ENCODE data around the gene TOPORS. TPM values are rescaled to one million over a fixed set of nuclear protein-coding genes. Genes with fewer than 3 reads are reported as not detected.
"Not testable (repeated sequence)": the region's sequence is repeated elsewhere in the genome, so short reads cannot be mapped to it uniquely, and the experiment has no call there.

Gene TOPORS
- total and polyA plus RNA-seq, 2 experiments from 2014 or later, result 16.4 to 26.9 TPM

DNA sequence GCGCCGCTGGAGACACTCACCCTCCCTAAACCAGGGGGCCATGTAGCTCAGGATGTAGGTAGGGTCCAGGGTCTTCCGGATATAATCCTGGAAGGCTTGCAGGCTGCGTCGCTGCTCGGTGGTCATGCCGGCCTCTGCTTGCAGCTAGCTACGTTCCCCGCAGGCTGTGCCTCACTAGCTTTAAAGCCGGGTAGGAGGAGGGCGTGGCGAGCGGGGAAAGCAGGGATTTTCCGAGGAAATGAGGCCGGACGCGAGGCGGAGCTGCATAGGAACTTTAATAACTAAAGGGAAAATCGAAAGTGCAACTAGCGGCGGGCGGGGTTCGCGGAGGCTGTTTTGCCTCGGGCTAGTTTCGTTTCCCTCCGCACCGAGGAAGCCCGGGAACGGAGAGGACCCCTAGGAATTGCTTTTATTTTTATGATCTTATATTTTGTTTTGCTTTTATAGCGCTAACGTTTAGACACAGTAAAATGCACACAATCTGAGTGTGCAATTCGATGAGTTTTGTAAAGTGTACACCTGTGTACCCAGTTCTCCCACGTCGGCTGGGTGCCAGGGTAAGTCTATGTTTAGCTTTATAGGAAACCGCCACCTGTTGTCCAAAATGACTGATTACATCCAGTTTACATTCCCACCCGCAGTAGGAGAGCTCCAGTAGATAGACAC is 26.2 kb downstream of the TOPORS start, which contains the start of gene RIGI:
Gene RIGI, minus strand, starts transcription at position 156 of the 666 bp plus-strand sequence. Its CDS starts 30 bp downstream, at position 126.
- H2AFZ ChIP-seq, result peak within 1 kb of the TSS; percentile 98
- H3K4me3 ChIP-seq, result peak within 1 kb of the TSS; percentile 86
- peaks cover 15% of the 10 kb centered on the region for H3K4me1 ChIP-seq (ENCODE audit: insufficient read depth)
- no peaks in the 10 kb centered on the region for H3K9me3 ChIP-seq (ENCODE audit: low read depth)
- peaks cover 13% of the 10 kb centered on the region; the same call in 1 of the 2 replicates for H3F3A ChIP-seq (ENCODE audit: insufficient read depth)
- peak within 1 kb of the TSS; percentile 66 for H3K27ac ChIP-seq
- H3K9me2 ChIP-seq (ENCODE audit: insufficient read depth), result no peaks in the 10 kb centered on the region
- 1 to 2% methylated on average over 37 of the region's 37 CpGs for WGBS, 2 experiments (ENCODE audit: low coverage in 1 of 2, low lambda C conversion rate in 2 of 2, missing lambda C conversion rate in 2 of 2)
- peak within 1 kb of the TSS; percentile 90 for H3K4me2 ChIP-seq (ENCODE audit: unreplicated experiment)
- H3K36me3 ChIP-seq (ENCODE audit: low read depth), result no peaks in the 10 kb centered on the region
- H3K27me3 ChIP-seq (replicated peaks; ENCODE audit: insufficient read depth), result no peaks in the 10 kb centered on the region
- peak; percentile 98 for DNase-seq
- in situ Hi-C loops (cut with MboI), result no loop called here
- no peak for TF ChIP-seq EZH2phosphoT487 (IDR thresholded peaks at IDR 0.05; ENCODE audit: insufficient read depth, low read depth)
- no peak for TF ChIP-seq EZH2 (IDR thresholded peaks at IDR 0.05; ENCODE audit: insufficient read depth, poor library complexity, severe bottlenecking)
- H3K9ac ChIP-seq, result peak within 1 kb of the TSS; percentile 80
- H3K79me2 ChIP-seq (ENCODE audit: insufficient read depth), result peaks cover 30% of the 10 kb centered on the region
- H4K20me1 ChIP-seq (ENCODE audit: insufficient read depth), result no peaks in the 10 kb centered on the region

DNA sequence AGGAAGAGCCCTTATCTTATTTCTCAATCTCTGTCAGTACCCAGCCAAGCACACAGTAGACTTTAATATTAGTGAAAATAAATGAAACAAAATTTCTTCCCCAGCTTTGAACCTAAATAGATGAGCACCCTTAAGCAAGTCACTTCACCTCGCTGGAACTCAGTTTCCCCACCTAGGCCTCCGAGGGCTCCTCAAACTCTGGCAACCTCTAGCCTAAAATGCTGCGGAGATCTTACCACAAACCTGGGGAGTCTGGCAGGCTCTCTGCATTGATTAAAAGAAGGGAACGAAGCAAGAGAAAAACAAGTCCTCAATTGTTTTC is 26.7 kb downstream of the TOPORS start:
- H2AFZ ChIP-seq, result peak overlapping the region; percentile 98
- no peak for DNase-seq
- H3K27me3 ChIP-seq (replicated peaks; ENCODE audit: insufficient read depth), result no peaks in the 10 kb centered on the region
- in situ Hi-C loops (cut with MboI), result no loop called here
- peaks cover 8% of the 10 kb centered on the region; the same call in 1 of the 2 replicates for H3F3A ChIP-seq (ENCODE audit: insufficient read depth)
- 0 to 1% methylated on average over 4 of the region's 4 CpGs for WGBS, 2 experiments (ENCODE audit: low coverage in 1 of 2, low lambda C conversion rate in 2 of 2, missing lambda C conversion rate in 2 of 2)
- no peaks in the 10 kb centered on the region for H4K20me1 ChIP-seq (ENCODE audit: insufficient read depth)
- TF ChIP-seq EZH2phosphoT487 (IDR thresholded peaks at IDR 0.05; ENCODE audit: insufficient read depth, low read depth) (no peak), EZH2 (IDR thresholded peaks at IDR 0.05; ENCODE audit: insufficient read depth, poor library complexity, severe bottlenecking) (no peak)
- H3K36me3 ChIP-seq (ENCODE audit: low read depth), result no peaks in the 10 kb centered on the region
- peak overlapping the region; percentile 90 for H3K4me2 ChIP-seq (ENCODE audit: unreplicated experiment)
- H3K27ac ChIP-seq, result peak overlapping the region; percentile 66
- peaks cover 32% of the 10 kb centered on the region for H3K79me2 ChIP-seq (ENCODE audit: insufficient read depth)
- peak overlapping the region; percentile 80 for H3K9ac ChIP-seq
- H3K9me3 ChIP-seq (ENCODE audit: low read depth), result no peaks in the 10 kb centered on the region
- H3K4me3 ChIP-seq, result peak overlapping the region; percentile 86
- peaks cover 15% of the 10 kb centered on the region for H3K4me1 ChIP-seq (ENCODE audit: insufficient read depth)
- no peaks in the 10 kb centered on the region for H3K9me2 ChIP-seq (ENCODE audit: insufficient read depth)

- Histone ChIP-seq H4K20me1 (ENCODE audit: insufficient read depth) (no peaks in the 10 kb centered on the region), H3K36me3 (ENCODE audit: low read depth) (no peaks in the 10 kb centered on the region), H2AFZ (peak overlapping the region; percentile 98), H3F3A (ENCODE audit: insufficient read depth) (peaks cover 8% of the 10 kb centered on the region; the same call in 1 of the 2 replicates), H3K9ac (peak overlapping the region; percentile 80), H3K4me1 (ENCODE audit: insufficient read depth) (peaks cover 15% of the 10 kb centered on the region), H3K27me3 (replicated peaks; ENCODE audit: insufficient read depth) (no peaks in the 10 kb centered on the region), H3K4me3 (peak overlapping the region; percentile 86), H3K9me3 (ENCODE audit: low read depth) (no peaks in the 10 kb centered on the region), H3K27ac (peak overlapping the region; percentile 66), H3K79me2 (ENCODE audit: insufficient read depth) (peaks cover 32% of the 10 kb centered on the region), H3K4me2 (ENCODE audit: unreplicated experiment) (peak overlapping the region; percentile 90), H3K9me2 (ENCODE audit: insufficient read depth) (no peaks in the 10 kb centered on the region)
- DNase-seq, result peak; percentile 48
- TF ChIP-seq EZH2phosphoT487 (IDR thresholded peaks at IDR 0.05; ENCODE audit: insufficient read depth, low read depth), result no peak
- in situ Hi-C loops (cut with MboI), result no loop called here
- 31 to 37% methylated on average over 22 of the region's 22 CpGs for WGBS, 2 experiments (ENCODE audit: low coverage in 1 of 2, low lambda C conversion rate in 2 of 2, missing lambda C conversion rate in 2 of 2)
These were observed 27.3 kb downstream of the TOPORS start for GRCh38 chr9:32524892-32525708.

- H3K36me3 ChIP-seq (ENCODE audit: low read depth); H3K27ac ChIP-seq; H3F3A ChIP-seq (ENCODE audit: insufficient read depth); DNase-seq; H3K9me3 ChIP-seq (ENCODE audit: low read depth); H4K20me1 ChIP-seq (ENCODE audit: insufficient read depth); H3K27me3 ChIP-seq (replicated peaks; ENCODE audit: insufficient read depth); H3K9ac ChIP-seq; H3K9me2 ChIP-seq (ENCODE audit: insufficient read depth); in situ Hi-C loops (cut with MboI): not testable (repeated sequence)
- peaks cover 32% of the 10 kb centered on the region for H3K79me2 ChIP-seq (ENCODE audit: insufficient read depth)
- peak overlapping the region; percentile 86 for H3K4me3 ChIP-seq
- peaks cover 15% of the 10 kb centered on the region for H3K4me1 ChIP-seq (ENCODE audit: insufficient read depth)
- 78 to 85% methylated on average over 11 of the region's 11 CpGs for WGBS, 2 experiments (ENCODE audit: low coverage in 1 of 2, low lambda C conversion rate in 2 of 2, missing lambda C conversion rate in 2 of 2)
- peak overlapping the region; percentile 98 for H2AFZ ChIP-seq
- peak overlapping the region; percentile 90 for H3K4me2 ChIP-seq (ENCODE audit: unreplicated experiment)
These were observed 27.9 kb downstream of the TOPORS start for GRCh38 chr9:32524558-32524891.
